Peyer's patch (tissue), 4 donors: Measurements from ENCODE around the gene SGTA. TPM values are rescaled to one million over a fixed set of nuclear protein-coding genes. Genes with fewer than 3 reads are reported as not detected.

Experiments used
- DNase-seq, 3 donors: peaks; one replicate each; pipeline ENCODE4 v3.0.0-alpha.2; 2017 to 2019
- H3K27ac ChIP-seq, 4 donors: fragments of 200-600 bp; sonication (generic); one replicate each; pipeline ENCODE4 v1.5.1; 2016 to 2019
- H3K27me3 ChIP-seq, 2 donors: fragments of 200-600 bp; sonication (generic); one replicate each; pipeline ENCODE4 v1.5.1; 2019
- H3K36me3 ChIP-seq, 3 donors: fragments of 200-600 bp; sonication (generic); one replicate each; pipeline ENCODE4 v1.5.1; 2016 to 2019
- H3K4me1 ChIP-seq, 4 donors: fragments of 200-600 bp; sonication (generic); one replicate each; pipeline ENCODE4 v1.5.1; 2016 to 2019
- H3K4me3 ChIP-seq, 4 donors: fragments of 200-600 bp; sonication (generic); 1 replicate in 3 of 4; 2 replicates in 1 of 4; pipeline ENCODE4 v1.5.1; 2016 to 2019; ENCODE audit warnings: mild to moderate bottlenecking in 1 of 4
- H3K9me3 ChIP-seq, 4 donors: fragments of 200-600 bp; sonication (generic); one replicate each; pipeline ENCODE4 v1.5.1; 2016 to 2019; ENCODE audit warnings: mild to moderate bottlenecking in 1 of 4
- CTCF ChIP-seq, 6 experiments: fragments of 450-650 bp in 4 of 6; fragments of 200-600 bp in 2 of 6; sonication (generic) in 1 of 6; IDR thresholded peaks; one replicate each; pipeline ENCODE4 v1.5.1; 2017 to 2019; ENCODE audit warnings: antibody characterized with exemption in 6 of 6, mild to moderate bottlenecking in 3 of 6, moderate library complexity in 1 of 6
- POLR2A ChIP-seq, 2 donors: fragments of 450-650 bp; IDR thresholded peaks; one replicate each; pipeline ENCODE4 v1.5.1; 2017; ENCODE audit warnings: antibody characterized with exemption in 2 of 2, mild to moderate bottlenecking in 2 of 2, moderate library complexity in 2 of 2
- total RNA-seq, 4 donors: library from RNA; depleted of rRNA; stranded (reverse); fragments of >200 nt; gene quantifications; one replicate each; pipeline ENCODE4 v1.1.0, GENCODE V29; 2016

The SGTA gene
- total RNA-seq, 4 donors from 2014 or later = 26.4 to 62.5 (median 45.7) TPM

GRCh38 chr19:2735374-2735773 lies 47.7 kb downstream of the SGTA start:
- DNase-seq = no peak
- Histone ChIP-seq H3K4me3 (no peak overlapping the region), H3K4me1 (peaks cover 0 to 15% (median 2%) of the 10 kb centered on the region in 4 donors), H3K27ac (no peak overlapping the region), H3K27me3 (no peaks in the 10 kb centered on the region), H3K36me3 (peaks cover 0 to 38% (median 0%) of the 10 kb centered on the region in 3 donors), H3K9me3 (no peaks in the 10 kb centered on the region)
- TF ChIP-seq CTCF (IDR thresholded peaks at IDR 0.05) = no peak
- no peak for TF ChIP-seq POLR2A (IDR thresholded peaks at IDR 0.05)

- no peaks in the 10 kb centered on the region for H3K27me3 ChIP-seq
- no peaks in the 10 kb centered on the region for H3K9me3 ChIP-seq
- no peak for DNase-seq
- no peak for TF ChIP-seq POLR2A (IDR thresholded peaks at IDR 0.05)
- TF ChIP-seq CTCF (IDR thresholded peaks at IDR 0.05) = no peak
- H3K4me3 ChIP-seq = no peak overlapping the region
- no peak overlapping the region for H3K27ac ChIP-seq
- H3K4me1 ChIP-seq = peaks cover 0 to 15% (median 0%) of the 10 kb centered on the region in 4 donors
- H3K36me3 ChIP-seq = peaks cover 0 to 38% (median 0%) of the 10 kb centered on the region in 3 donors
These were observed 48.3 kb downstream of the SGTA start for GRCh38 chr19:2734589-2735288.

GRCh38 chr19:2733930-2734588 lies 49.0 kb downstream of the SGTA start:
- H3K36me3 ChIP-seq = peaks cover 0 to 38% (median 0%) of the 10 kb centered on the region in 3 donors
- no peak overlapping the region for H3K4me3 ChIP-seq
- peaks cover 0 to 10% (median 0%) of the 10 kb centered on the region in 4 donors for H3K4me1 ChIP-seq
- H3K27me3 ChIP-seq = no peaks in the 10 kb centered on the region
- TF ChIP-seq POLR2A (IDR thresholded peaks at IDR 0.05) = no peak
- TF ChIP-seq CTCF (IDR thresholded peaks at IDR 0.05) = no peak
- H3K27ac ChIP-seq = no peak overlapping the region
- no peaks in the 10 kb centered on the region for H3K9me3 ChIP-seq
- peak in 1 of 3 donors; percentile 60 for DNase-seq

- no peaks in the 10 kb centered on the region for H3K4me1 ChIP-seq
- H3K36me3 ChIP-seq = peaks cover 0 to 38% (median 0%) of the 10 kb centered on the region in 3 donors
- no peak overlapping the region for H3K27ac ChIP-seq
- no peaks in the 10 kb centered on the region for H3K27me3 ChIP-seq
- no peak overlapping the region for H3K4me3 ChIP-seq
- no peak for DNase-seq
- no peak for TF ChIP-seq CTCF (IDR thresholded peaks at IDR 0.05)
- no peak for TF ChIP-seq POLR2A (IDR thresholded peaks at IDR 0.05)
- H3K9me3 ChIP-seq = no peaks in the 10 kb centered on the region
These were observed 50.2 kb downstream of the SGTA start for GRCh38 chr19:2732883-2733282.

- TF ChIP-seq POLR2A (IDR thresholded peaks at IDR 0.05) = no peak
These were observed 50.8 kb downstream of the SGTA start for GRCh38 chr19:2732157-2732725.

More at GRCh38 chr19:2732157-2732725, 50.8 kb downstream of the SGTA start:
- peaks cover 0 to 38% (median 0%) of the 10 kb centered on the region in 3 donors for H3K36me3 ChIP-seq
- no peaks in the 10 kb centered on the region for H3K27me3 ChIP-seq
- no peaks in the 10 kb centered on the region for H3K9me3 ChIP-seq
- no peak overlapping the region for H3K4me3 ChIP-seq
- DNase-seq = no peak
- H3K27ac ChIP-seq = no peak overlapping the region
- H3K4me1 ChIP-seq = no peaks in the 10 kb centered on the region
